Measurements from ENCODE around the gene IRAK2.

- TF ChIP-seq CTCF (IDR thresholded peaks at IDR 0.05; ENCODE audit: low read length), result no peak
- TF ChIP-seq EZH2 (IDR thresholded peaks at IDR 0.05; ENCODE audit: borderline replicate concordance, low read length), result no peak
Observed at GRCh38 chr3:10187944-10188343, 23.2 kb downstream of the IRAK2 start.

Measured in OCI-LY1 (cell line).